ENCODE results near the gene FOXN4. TPM values are rescaled to one million over a fixed set of nuclear protein-coding genes. Genes with fewer than 3 reads are reported as not detected.

Gene FOXN4, protein sequence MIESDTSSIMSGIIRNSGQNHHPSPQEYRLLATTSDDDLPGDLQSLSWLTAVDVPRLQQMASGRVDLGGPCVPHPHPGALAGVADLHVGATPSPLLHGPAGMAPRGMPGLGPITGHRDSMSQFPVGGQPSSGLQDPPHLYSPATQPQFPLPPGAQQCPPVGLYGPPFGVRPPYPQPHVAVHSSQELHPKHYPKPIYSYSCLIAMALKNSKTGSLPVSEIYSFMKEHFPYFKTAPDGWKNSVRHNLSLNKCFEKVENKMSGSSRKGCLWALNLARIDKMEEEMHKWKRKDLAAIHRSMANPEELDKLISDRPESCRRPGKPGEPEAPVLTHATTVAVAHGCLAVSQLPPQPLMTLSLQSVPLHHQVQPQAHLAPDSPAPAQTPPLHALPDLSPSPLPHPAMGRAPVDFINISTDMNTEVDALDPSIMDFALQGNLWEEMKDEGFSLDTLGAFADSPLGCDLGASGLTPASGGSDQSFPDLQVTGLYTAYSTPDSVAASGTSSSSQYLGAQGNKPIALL
- not detected in 2 replicates for total RNA-seq

DNA sequence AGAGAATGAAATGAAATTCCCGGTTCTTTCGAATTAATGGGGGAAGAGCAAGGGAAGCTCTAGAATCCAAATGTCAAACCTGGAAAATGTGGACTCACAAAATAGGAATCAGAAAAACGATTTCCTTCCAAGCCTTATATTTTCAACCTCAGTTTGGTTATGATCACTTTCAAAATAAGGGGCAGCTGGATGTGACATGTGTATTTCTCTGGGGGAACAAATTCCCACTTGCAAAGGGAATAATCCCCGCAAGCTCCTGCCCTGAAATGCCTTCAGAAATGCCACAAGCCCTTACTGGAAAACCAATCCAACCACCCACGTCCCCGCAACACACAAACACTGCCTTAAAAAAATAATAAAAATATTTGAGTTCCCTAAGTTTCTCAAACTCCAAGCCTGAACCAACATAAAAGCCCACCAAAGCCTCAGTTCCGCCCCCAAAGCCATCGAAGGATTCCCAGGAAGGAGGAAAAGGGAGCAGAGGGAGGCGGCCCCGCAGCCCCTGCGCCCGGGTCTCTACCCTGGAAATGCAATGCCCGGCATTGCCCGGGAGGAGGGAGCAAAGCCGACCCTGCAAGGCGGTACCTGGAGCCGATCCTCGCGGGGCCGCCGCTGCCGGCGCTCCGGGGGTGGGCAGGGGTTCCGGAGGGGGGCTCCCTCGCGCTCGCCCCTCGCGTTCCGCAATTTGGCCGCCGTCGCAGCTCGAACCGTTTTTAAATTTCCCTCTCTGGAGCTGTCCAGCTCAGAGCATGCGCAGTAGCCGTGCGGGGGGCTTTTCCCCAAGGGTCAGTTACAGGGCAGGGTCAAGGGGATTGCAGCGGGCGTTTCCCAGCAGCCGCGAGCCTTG is at the start of gene FOXN4:
TSS of gene FOXN4 (minus strand) at position 751 of the 847 bp plus-strand sequence. CDS start 963 bp downstream, outside the sequence.
- peak within 1 kb of the TSS; percentile 14 for H3K4me3 ChIP-seq (ENCODE audit: low read depth, low read length)
- DNase-seq (ENCODE audit: low read depth), result no peak
- H3K27me3 ChIP-seq (ENCODE audit: control insufficient read depth, insufficient read depth, low read length), result peaks cover 55% of the 10 kb centered on the region

GRCh38 chr12:109358154-109358869 is 49.2 kb upstream of the FOXN4 start:
- Histone ChIP-seq H3K4me3 (ENCODE audit: low read depth, low read length) (no peak overlapping the region), H3K36me3 (ENCODE audit: control insufficient read depth, insufficient read depth, low read length) (no peaks in the 10 kb centered on the region), H3K27me3 (ENCODE audit: control insufficient read depth, insufficient read depth, low read length) (no peaks in the 10 kb centered on the region)
- TF ChIP-seq, protein P1, sequence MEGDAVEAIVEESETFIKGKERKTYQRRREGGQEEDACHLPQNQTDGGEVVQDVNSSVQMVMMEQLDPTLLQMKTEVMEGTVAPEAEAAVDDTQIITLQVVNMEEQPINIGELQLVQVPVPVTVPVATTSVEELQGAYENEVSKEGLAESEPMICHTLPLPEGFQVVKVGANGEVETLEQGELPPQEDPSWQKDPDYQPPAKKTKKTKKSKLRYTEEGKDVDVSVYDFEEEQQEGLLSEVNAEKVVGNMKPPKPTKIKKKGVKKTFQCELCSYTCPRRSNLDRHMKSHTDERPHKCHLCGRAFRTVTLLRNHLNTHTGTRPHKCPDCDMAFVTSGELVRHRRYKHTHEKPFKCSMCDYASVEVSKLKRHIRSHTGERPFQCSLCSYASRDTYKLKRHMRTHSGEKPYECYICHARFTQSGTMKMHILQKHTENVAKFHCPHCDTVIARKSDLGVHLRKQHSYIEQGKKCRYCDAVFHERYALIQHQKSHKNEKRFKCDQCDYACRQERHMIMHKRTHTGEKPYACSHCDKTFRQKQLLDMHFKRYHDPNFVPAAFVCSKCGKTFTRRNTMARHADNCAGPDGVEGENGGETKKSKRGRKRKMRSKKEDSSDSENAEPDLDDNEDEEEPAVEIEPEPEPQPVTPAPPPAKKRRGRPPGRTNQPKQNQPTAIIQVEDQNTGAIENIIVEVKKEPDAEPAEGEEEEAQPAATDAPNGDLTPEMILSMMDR (IDR thresholded peaks at IDR 0.05; ENCODE audit: insufficient read depth, low read length, poor library complexity, severe bottlenecking), result no peak
- DNase-seq (ENCODE audit: low read depth), result no peak

More for the DNA sequence above, at the start of gene FOXN4:
- TF ChIP-seq, protein P1 (IDR thresholded peaks at IDR 0.05; ENCODE audit: insufficient read depth, low read length, poor library complexity, severe bottlenecking), result no peak
- H3K36me3 ChIP-seq (ENCODE audit: control insufficient read depth, insufficient read depth, low read length), result no peaks in the 10 kb centered on the region

DNA sequence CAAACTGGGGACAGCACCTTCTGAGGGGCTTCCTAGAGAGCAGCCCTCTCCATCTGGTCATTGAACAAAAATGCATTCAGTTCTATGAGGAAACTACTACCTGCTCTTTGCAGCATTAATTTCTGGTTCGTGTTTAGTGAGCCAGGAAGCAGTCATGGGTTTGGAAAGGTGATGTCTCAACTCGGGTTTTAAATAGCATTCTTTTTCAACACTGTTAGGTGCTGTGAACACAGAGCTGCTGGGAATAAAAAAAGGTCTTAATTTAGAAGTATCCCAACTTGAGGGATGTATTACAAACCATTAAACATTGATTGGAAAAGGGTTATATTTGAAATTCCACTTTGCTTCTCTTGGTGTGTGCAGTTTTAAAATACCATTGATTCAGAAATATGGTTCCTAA is 47.9 kb upstream of the FOXN4 start:
- Histone ChIP-seq H3K4me3 (ENCODE audit: low read depth, low read length) (no peak overlapping the region), H3K36me3 (ENCODE audit: control insufficient read depth, insufficient read depth, low read length) (no peaks in the 10 kb centered on the region), H3K27me3 (ENCODE audit: control insufficient read depth, insufficient read depth, low read length) (no peaks in the 10 kb centered on the region)
- TF ChIP-seq, protein P1 (IDR thresholded peaks at IDR 0.05; ENCODE audit: insufficient read depth, low read length, poor library complexity, severe bottlenecking), result no peak
- no peak for DNase-seq (ENCODE audit: low read depth)

DNA sequence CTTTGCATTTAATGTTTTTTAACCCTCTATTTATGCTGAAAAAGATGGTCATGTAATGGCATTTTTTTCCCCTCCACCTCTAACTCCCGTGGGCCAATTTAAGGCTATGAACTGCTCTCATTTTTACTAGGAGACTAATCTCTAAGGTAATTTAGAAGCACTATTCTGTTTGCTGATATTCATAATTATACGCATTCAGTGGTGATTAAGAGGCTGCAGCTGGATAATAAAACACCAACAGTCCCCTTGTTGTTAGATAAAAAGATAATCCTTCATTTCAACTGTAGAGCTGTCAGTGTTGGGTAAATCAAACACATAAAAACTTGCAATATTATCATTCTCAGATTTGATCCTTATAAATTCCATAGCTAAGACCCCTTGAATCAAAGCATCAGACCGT is 47.5 kb upstream of the FOXN4 start:
- no peak for DNase-seq (ENCODE audit: low read depth)
- Histone ChIP-seq H3K27me3 (ENCODE audit: control insufficient read depth, insufficient read depth, low read length) (no peaks in the 10 kb centered on the region), H3K4me3 (ENCODE audit: low read depth, low read length) (no peak overlapping the region), H3K36me3 (ENCODE audit: control insufficient read depth, insufficient read depth, low read length) (no peaks in the 10 kb centered on the region)
- TF ChIP-seq, protein P1 (IDR thresholded peaks at IDR 0.05; ENCODE audit: insufficient read depth, low read length, poor library complexity, severe bottlenecking), result no peak

- TF ChIP-seq, protein P1 (IDR thresholded peaks at IDR 0.05; ENCODE audit: insufficient read depth, low read length, poor library complexity, severe bottlenecking), result no peak
- Histone ChIP-seq H3K4me3 (ENCODE audit: low read depth, low read length) (no peak overlapping the region), H3K36me3 (ENCODE audit: control insufficient read depth, insufficient read depth, low read length) (no peaks in the 10 kb centered on the region), H3K27me3 (ENCODE audit: control insufficient read depth, insufficient read depth, low read length) (no peaks in the 10 kb centered on the region)
- DNase-seq (ENCODE audit: low read depth), result no peak
Observed at GRCh38 chr12:109352184-109352583, 43.1 kb upstream of the FOXN4 start.
